ENCODE data around the gene SLC22A31.
"Not testable (repeated sequence)": the region's sequence is repeated elsewhere in the genome, so short reads cannot be mapped to it uniquely, and the experiment has no call there.

Gene SLC22A31

DNA sequence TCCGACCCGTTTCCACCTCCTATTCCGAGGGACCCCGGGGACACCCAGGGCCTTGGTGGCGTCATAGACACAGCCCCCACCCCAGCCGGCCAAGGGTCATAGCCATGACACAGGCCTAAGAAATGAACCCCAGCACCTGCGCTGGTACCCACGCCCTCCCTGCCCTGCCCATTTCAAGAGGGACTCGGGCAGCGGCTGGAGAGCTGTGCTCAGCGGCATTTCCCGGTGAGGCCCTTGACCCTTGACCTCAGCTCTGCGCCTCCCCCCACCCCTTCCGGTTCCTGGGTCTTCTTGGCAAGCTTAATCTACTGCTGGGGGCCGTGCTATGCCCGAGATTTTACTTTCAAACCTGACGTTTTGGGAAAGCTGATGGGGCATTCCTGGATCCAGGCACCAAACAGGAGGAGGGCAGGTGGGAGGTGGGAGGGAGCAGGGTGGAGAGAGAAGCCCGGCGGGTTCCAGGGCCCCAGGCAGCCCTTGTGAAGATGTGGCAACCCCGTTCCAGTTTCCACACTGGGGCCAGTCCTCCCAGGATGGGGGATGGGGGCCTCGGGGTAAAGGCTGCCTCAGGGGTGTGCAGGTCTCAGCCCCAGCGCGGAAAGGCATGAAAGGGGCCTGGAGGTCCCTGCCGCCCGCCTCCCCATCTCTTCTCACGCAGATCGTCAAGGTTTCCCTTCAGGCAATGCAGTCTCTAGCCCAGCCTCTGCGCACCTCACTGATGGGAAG lies at the start of gene SLC22A31:
Gene SLC22A31 (minus strand): TSS at position 414 of the 726 bp plus-strand sequence. CDS start 36 bp downstream, at position 378.
- no peak for DNase-seq

DNA sequence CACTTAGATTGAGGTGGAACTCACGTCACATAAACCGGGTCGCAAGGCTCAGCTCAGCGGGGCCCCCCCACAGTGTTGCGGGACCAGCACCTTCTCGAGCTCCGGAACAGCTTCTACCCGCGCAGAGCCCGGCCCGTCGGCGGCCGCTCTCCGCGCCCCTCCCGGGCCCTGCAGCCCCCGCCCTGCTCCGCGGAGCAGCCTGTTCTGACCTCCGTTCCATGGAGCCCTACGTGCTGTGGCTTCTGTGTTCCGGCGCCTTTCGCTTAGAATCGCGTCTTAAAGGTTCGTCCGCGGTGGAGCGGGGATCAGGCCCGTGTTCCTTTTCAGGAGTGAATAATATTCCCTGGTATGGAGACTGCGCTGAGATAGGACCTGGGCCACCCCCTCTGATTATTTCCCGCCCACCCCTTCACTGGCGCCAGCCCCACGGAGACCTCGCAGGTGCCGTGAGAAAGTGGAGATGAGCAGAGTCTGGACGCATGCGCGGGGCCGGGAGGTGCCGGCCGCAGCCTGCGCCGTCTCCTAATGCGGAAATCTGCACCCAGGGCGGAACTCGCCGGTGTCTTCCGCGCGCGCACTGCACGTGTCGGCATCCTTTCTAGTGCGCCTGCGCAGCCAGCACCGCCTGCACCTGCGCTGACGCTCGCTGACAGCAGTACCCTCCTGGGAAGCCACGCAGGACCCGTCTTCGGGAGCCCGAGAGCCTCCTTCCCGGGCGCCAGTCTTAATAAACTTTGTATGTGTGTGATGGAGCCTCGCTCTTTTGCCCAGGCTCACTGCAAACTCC lies 48.1 kb upstream of the SLC22A31 start:
- no peak for DNase-seq

DNA sequence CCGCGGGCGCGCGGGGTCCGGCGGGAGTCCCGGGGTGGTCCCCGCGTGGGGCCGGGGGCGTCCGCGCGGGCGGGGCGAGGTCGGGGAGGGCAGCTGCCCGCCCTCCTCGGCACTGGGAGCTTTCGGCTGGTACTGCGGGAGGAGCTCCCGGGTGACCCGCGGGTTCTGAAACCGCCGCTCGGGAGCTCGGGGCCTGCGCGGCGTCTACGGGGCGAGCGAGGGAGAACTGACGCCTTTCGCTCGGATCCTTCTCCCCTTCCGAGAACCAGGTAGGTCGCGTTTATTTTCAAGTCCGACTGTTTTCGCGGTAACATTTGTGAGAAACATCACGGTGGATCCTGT lies 47.4 kb upstream of the SLC22A31 start:
- DNase-seq, result not testable (repeated sequence)

DNA sequence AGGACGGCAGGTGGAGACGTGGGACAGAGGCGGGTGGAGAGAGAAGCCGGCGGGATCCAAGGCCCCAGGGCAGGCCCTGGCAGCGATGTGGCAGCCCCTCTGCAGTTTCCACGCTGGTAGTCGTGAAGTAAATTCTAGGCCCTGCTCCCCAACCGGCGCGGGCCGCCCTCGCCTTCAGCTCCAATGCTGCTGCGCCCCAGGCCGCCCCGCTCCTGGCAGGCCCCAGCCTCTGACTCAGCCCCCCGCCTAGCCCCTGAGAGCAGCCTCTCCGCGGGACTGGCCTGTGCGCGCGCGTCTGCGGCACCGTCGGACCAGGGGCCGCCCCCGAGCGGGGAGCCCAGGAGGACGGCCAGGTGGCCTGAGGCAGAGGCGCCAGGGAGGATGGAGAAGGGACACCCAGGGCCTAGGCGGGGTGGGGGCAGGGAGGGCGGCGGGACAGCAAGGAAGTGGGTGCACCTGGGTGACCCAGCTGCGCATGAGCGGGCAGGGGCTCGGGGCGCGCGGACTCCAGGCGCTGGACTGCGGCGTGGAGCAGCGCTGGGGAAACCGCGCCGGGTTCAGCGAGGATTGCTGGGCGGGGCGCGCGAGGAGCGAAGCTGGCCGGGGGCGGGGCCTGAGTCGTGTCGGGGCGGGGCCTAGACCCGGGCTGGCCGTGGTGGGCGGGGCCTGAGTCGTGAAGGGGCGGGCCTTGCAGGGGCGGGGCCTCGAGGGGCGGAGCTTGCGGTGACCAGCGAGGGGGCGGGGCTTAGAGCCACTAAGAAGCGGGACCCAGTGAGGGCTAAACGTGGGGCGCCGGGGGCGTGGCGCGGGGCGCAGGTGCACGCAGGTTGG lies 46.8 kb upstream of the SLC22A31 start:
- peak; percentile 2 for DNase-seq

DNA sequence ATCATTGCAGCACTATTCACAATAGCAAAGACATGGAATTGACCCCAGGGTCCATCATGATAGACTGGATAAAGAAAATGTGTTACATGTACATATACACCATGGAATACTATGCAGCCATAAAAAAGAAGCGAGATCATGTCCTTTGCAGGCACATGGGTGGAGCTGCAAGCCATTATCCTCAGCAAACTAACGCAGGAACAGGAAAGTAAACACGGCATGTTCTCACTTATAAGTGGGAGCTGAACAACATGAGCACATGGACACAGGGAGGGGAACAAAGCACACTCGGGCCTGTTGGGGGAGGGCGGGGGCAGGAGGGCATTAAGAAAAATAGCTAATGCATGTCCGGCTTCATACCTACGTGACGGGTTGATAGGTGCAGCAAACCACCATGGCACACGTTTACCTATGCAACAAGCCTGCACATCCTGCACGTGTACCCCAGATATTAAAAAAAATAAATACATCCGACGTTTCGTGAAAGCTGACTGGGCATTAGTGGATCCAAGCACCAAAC lies 46.1 kb upstream of the SLC22A31 start:
- DNase-seq, result no peak

DNA sequence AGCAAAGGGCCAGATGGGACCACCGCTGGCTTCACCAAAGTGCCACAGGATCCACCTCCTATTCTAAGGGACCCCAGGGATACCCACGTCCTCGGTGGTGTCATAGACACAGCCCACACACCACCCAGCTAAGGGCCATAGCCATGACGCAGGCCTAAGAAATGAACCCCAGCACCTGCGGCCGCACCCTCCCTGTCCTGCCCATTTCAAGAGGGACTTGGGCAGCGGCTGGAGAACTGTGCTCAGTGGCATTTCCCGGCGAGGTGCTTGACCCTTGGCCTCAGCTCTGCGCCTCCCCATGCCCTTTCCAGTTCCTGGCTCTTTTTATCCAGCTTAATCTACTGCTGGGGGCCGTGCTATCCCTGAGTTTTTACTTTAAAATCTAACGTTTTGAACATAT lies 44.4 kb upstream of the SLC22A31 start:
- no peak for DNase-seq

DNA sequence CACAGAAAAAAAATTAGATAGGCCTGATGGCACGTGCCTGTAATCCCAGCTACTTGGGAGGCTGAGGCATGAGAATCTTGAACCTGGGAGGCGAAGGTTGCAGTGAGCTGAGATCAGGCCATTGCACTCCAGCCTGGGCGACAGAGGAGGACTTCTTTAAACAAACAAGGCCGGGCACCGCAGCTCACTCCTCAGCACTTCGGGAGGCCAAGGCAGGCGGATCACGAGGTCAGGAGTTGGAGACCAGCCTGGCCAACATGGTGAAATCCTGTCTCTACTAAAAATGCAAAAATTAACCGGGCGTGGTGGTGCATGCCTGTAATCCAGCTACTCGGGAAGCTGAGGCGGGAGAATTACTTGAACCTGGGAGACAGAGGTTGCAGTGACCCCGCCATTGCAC lies 43.9 kb upstream of the SLC22A31 start:
- not testable (repeated sequence) for DNase-seq

DNA sequence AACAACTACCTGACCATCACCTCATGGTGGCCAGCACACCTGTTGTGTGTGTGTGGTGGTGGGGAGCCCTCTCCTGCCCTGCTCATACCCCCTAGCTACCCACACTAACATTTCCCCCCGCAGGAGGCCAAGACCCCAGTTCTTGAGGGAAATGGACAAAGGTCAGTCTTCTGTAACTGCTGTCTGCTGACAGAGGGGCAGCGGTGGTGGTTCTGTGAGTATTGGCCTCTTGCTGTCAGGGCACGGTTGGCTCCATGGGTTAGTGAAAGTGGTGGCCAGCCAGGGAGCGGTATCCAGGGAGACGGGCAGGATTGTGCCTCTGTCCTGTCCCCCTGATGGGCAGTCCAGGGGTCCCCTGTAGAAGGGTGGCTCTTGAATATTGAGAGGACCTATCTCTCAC lies 43.3 kb upstream of the SLC22A31 start:
- DNase-seq, result no peak

DNA sequence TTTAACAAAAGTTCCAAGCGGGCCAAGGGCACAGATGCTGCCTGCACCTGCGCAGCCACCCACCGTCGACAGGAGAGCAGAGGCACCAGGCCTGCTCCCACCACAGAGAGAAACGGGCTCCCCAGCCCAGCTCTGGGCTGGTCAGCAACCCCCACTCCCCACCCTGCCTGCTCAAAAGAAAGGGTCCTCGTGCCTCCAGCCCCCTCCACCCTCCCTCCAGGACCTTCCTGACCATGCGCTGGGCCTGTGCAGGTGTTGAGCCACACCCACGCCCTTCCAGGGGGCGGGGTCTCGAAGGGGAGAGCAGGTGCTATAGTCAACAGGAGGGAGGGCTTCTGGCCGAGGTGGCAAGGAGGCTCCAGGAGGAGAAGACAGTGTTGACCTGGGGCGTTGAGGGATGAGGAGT lies 42.5 kb upstream of the SLC22A31 start:
- DNase-seq, result no peak

DNA sequence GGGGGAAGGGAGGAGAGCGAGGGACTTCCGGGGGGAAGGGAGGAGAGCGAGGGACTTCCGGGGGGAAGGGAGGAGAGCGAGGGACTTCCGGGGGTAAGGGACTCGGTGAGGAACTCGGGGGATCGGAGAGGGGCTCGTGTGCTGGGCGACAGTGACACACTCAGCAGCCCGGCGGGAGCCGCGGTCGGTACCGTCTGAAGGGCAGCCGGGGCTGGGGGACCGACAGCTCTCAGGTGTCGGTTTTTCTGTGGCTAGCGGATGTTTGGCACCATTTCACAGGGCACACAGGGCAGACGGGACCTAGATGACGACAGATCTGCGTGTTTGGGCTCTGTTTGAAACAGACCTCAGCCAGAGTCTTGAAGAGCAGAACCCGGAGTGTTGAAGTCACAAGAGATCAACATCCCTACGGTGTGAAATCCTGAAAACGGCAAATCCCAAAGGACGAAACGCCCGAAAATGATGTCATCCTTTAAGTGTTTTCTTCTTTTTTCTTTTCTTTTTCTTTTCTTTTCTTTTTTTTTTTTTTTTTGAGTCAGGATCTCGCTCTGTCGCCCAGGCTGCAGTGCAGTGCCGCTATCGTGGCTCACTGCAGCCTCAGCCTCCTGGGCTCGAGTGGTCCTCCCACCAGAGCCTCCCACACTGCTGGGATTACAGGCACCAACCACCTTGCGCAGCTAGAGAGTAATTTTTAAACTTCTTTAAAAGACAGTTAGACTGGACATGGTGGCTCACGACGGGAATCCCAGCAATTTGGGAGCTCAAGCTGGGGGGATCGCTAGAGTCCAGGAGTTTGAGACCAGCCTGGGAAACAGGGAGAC lies 41.1 kb upstream of the SLC22A31 start:
- no peak for DNase-seq

DNA sequence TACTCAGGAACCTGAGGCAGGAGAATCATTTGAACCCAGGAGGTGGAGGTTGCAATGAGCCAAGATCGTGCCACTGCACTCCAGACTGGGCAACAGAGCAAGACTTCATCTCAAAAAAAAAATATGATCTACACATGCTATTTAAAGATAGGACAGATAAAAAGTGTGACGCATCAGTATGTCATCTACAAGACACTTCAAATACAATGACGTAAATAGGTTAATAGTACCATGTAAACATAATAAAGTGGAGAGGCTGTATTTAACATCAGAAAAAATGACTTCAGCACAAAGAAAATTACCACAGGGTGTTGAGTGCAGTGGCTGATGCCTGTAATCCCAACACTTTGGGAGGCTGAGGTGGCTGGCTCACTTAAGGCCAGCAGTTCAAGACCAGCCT lies 37.4 kb upstream of the SLC22A31 start:
- DNase-seq, result no peak

DNA sequence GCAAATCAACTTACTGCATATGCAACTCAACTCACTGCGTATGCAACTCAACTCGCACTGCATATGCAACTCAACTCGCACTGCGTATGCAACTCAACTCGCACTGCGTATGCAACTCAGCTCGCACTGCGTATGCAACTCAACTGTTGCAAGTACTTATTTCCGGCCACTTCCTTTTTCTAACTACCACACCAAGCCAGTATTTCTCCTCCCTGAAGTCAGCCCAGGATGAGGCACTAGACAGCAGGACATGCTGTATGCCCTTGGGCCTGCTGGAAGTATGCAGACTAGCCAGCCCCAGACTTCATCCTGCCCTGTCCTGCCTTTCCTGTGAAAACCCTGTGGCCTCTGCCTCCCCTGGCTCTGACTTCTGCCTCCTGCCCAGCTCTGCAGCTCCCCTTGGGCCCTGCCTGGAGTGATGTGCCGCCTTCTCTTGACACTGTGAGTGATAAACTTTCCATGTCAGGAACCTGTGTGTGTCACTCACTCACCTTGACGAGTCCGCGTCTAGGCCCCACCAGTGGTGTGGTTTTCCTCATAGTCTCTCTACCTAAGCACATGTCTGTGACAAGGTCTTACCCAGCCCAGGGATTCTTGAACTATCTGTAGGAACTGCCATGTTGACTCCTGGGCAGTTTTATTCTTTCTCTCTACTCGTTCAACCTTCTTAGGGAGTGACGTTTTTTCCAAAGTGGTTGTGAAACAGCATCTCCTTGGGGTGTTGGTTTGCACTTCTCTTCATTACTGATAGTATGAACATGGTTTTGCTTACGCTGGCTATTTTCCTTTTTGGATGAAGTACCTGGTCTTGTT lies 33.5 kb upstream of the SLC22A31 start:
- DNase-seq, result no peak

DNA sequence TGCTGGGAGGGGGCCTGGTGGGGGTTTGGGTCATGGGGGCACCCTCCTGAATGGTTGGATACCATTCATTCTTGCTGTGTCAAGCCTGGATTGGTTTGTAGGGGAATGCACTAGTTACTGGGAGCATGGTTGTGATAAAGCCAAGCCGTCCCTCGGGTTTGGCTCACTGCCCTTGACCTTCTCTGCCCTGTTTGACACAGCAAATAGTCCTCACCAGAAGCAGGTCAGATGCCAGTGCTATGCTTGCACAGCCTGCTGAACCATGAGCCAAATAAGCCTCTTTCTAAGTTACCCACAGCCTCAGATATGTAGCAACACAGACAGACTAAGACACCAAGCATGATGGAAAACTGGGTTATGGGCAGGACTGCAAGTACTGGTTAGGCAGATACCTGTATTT lies 31.8 kb upstream of the SLC22A31 start:
- no peak for DNase-seq

DNA sequence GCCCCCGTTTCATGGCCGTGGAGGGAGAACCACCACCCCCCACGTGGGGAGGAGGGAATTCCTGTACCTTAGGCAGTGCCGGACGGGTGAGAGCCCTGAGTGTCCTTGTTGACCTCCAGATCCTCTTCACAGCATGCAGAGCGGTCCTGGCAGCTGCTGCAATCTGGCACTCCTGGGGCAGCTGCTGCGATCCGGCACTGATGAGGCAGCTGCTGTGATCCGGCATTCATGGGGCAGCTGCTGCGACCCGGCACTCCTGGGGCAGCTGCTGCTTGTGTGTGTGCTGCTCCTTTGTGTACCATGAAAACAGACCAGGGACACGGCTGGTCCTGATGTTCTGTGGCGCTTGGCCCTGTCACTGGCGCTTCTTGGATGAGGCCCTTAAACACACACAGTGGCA lies 29.9 kb upstream of the SLC22A31 start:
- no peak for DNase-seq

DNA sequence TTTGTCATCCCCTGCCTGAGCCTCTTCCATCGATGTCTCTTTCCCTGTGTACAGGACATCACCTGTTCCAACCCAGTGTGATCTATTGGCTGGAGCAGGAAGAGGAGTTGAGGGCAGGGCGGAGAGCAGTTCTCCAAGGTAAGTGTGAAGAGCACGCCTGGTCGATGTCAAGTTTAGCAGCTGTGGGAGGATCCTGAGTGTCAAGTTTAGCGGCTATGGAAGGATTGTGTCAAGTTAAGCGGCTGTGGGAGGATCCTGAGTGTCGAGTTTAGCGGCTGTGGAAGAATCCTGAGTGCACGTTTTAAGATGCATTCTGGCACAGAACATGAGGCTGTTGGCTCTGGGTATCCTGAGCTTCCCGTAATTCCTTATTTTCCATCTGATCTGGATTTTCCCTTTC lies 24.3 kb upstream of the SLC22A31 start:
- DNase-seq, result no peak

DNA sequence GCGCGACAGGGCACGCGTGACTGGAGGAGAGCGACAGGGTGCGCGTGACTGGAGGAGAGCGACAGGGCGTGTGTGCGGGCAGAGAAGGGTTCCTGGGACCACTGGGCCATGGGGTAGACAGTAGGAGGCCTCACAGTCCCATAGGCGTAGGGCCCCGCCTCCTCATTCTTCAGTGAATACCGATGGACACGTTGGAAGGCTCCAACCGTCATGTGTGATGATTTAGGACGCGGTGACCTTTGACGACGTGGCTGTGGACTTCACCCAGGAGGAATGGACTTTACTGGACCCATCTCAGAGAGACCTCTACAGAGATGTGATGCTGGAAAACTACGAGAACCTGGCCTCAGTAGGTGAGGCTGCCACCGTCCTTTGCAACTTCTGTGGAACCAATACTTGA lies 22.6 kb upstream of the SLC22A31 start:
- DNase-seq, result no peak

DNA sequence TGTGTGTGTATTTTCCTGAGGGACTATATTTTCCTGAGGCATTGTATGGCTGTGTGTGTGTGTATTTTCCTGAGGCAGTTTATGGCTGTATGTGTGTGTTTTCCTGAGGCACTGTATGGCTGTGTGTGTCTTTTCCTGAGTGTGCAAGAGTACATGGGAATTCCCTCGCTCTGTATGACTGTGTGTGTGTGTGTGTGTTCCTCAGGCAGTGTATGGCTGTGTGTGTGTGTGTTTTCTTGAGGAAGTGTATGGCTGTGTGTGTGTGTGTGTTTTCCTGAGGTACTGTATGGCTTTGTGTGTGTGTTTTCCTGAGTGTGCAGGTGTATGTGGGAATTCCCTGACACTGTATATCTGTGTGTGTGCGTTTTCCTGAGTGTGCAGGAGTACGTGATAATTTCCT lies 21.3 kb upstream of the SLC22A31 start:
- no peak for DNase-seq

DNA sequence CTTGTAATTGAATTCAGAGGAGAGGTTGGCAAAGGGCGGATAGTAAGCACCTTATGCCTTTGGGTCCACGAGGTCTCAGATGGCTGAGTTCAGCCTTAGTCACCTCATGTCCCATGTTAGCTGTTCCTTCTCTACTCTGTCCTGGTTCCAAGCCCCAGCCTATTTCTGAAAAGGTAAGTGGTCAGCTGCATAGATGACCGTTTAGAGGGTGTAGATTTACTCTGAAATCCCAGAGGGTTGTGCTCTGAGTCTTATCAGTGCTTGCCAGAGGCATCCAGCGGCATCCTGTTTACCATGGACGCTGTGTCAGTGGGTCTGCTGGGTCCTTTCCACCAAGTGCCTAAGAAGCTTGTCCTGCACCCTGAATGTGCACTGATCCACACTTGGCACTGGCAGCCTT lies 19.0 kb upstream of the SLC22A31 start:
- no peak for DNase-seq

DNA sequence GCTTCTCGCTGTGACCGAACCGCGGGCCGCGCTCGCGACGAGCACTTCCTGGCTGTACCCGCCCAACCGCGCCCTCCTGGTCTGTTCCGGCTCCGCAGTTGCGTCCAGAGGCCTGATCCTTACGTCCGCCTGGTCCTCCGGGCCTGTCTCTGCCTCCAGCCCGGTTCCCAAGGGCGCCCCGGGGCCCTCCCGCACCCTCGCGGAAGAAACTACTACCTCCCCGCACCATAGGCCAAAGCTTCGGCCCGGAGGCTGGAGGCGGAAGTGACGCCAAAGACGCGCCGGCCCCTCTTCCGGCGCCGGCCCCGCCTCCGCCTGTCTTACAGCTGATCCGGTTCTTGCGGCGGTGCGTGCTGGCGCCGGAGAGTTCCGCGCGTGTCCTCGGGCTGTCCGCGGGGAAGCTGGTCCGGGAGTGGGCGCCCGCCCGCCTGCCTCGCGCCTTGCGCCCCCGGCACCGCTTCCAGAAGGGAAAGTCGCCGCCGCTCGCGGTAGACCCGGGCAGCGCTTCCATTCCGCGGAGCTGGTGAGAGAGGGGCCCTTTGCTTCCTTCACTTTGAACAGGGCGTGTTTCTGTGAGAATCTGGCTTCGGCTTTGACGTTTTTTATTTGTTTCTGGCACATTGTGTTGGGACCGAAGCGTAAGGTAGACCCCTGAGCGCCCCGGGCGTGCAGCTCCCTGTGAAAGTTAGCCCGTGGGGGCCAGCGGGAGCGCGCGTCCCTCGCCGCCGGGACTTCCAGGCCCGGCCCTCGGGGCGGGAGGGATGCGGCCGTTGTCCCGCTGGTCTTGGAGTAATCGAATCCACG lies 17.3 kb upstream of the SLC22A31 start, which contains the start of gene ZNF778:
Gene ZNF778 (plus strand): TSS at position 316 of the 804 bp plus-strand sequence. CDS start 3,425 bp downstream, outside the sequence.
- DNase-seq, result peak; percentile 33

DNA sequence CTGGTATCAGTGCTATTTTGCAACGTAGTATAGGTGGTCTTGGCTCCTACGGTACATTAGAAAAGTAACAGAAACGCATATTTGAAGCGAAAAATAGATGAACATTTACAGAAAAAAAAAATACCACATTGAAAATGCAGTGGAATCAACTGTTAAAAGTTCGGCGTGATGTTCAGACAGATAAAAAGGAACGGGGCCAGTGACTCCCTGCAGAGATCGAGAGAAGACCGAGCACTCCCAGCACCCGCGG lies 16.7 kb upstream of the SLC22A31 start:
- DNase-seq, result no peak
